ENCODE measurements around the gene CCDC66. TPM values are rescaled to one million over a fixed set of nuclear protein-coding genes. Genes with fewer than 3 reads are reported as not detected.
"Not testable (repeated sequence)": the region's sequence is repeated elsewhere in the genome, so short reads cannot be mapped to it uniquely, and the experiment has no call there.

Gene CCDC66
- 18.4 and 24.7 TPM in 2 replicates for total RNA-seq (2014; rRNA removed; shearing (Covaris generic))
- 4.7 and 7.1 TPM in 2 replicates for polyA plus RNA-seq (2015; cell fraction: cytosol; rRNA removed)
- polyA plus RNA-seq (2015; cell fraction: nucleus; rRNA removed): 94.7 and 122 TPM in 2 replicates

DNA sequence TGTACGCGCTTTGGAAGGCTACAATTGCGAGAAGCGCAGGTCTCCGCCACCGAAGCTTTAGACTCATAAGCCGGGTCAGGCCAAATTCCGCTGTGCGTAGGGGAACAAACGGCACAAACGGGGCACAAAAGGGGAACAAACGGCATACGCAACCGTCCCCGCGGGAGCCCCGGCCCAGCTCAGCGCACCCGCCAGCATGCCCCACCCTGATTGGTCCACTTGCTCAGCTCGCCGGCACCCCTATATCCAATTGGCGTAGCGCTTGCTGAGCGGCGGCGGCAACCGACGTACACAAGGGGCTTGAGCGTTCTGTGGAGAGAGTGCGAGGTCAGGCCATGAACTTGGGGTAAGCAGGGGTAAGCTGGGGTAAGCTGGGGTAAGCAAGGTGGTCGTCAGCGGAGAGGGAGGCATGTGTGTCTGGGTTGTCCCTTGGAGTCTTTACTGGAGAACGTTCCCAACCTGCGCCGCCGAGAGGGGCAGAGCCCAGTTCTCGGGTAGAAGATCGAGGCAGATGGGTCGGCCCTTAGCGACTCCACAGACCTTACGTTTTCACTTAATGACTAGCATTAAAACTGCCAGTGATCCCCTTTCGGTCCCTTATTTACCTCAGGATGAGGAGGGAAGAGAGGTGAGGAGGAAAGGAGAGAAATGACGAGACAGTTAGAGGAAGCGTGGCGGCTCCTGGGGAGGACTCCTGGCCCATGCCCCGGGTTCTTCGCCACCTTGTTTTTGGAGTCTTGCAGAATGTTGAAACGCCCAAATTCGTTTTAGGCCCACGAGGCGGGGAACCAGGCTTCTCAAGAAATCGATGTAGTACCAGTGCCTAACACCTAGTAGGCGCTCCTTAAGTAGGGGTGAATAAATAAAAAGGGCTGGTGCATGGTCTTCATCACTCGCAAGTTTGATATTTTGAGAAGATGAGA lies at the start of gene CCDC66:
Gene CCDC66, plus strand, starts transcription at position 268 of the 923 bp plus-strand sequence. Its CDS starts 68 bp downstream, at position 336.
- DNase-seq (ENCODE audit: low read depth, low spot score): peak; percentile 93
- in situ Hi-C loops (cut with HindIII; ENCODE audit: low pct_unique_long_range_greater_than_20kb, low sequenced_read_pairs): no loop called here

DNA sequence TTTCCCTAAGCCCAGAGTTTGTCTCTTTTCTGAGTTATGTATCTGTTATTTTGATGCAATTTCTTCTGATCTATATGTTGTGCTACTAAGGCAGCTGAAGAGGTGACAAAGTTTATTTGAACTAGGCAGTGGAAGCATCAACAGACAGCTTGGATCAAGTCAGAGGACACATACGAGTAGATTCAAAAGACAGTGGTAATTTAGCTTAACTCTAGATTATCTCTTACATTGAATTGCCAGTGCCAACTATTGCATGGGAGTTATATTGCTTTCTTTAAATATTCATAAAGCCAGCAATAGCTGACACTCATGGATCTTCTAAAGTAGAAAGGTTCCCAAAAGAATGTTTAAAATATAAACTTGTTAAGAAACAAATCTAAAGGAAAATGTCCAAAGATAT lies 37.3 kb upstream of the CCDC66 start:
- DNase-seq (ENCODE audit: low read depth, low spot score): no peak
- in situ Hi-C loops (cut with HindIII; ENCODE audit: low pct_unique_long_range_greater_than_20kb, low sequenced_read_pairs): no loop called here

DNA sequence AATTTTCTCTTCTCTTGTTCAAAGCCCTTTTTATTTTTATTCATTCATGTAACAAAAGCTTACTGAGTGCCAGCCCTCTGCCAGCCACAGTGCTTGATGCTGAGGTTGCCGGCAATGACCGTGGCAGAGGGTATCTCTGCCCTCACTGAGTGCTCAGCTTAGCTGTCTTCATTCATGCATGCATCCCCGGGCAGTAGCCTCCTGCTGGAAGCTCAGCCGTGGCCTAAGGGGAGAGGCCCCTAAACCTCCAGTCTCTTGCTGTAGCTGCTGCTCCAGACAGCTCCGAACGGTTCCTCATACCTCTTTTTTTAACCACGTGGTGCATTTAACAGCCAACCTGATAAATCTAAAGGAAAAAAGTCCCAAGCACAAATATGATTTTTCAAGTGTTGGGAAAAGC lies 34.6 kb upstream of the CCDC66 start:
- in situ Hi-C loops (cut with HindIII; ENCODE audit: low pct_unique_long_range_greater_than_20kb, low sequenced_read_pairs): no loop called here
- DNase-seq (ENCODE audit: low read depth, low spot score): no peak

DNA sequence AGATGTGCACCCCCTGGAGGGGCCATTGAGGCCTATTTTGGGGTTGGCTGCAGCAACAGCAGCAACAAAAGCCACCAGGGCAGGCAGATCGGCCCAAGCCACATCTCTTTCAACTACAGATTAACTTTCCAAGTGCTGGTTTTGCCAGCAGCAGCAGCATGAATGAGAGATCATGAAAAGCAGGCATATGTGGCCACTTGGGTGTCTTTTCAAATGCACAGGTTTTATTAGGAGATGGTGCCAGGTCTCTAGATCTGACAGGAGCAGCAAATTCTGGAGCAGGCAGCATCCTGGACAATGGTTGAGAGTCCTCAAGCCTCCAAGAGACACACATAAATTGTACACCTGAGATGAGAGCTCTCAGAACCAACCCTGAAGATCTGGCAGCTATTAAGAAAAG lies 31.7 kb upstream of the CCDC66 start:
- in situ Hi-C loops (cut with HindIII; ENCODE audit: low pct_unique_long_range_greater_than_20kb, low sequenced_read_pairs): no loop called here

DNA sequence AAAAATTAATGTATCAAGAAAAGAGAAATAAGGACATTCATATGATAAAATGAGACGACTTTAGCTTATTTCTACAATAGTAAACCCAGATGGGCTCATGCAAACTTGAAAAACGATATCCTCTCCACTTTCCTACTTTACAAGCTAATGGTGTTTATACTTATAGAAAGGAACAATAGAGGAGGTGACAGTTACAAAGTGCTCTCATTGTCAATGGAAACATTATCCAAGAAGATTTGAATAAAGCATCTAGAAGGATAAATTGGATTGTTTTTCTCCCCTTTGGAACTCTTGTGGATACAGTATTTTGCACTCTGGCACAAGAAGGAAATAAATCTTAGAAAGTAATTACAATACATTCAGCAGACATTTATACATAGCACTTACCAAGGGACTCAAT lies 20.2 kb upstream of the CCDC66 start:
- in situ Hi-C loops (cut with HindIII; ENCODE audit: low pct_unique_long_range_greater_than_20kb, low sequenced_read_pairs): no loop called here
- no peak for DNase-seq (ENCODE audit: low read depth, low spot score)

More for the DNA sequence above, 31.7 kb upstream of the CCDC66 start:
- DNase-seq (ENCODE audit: low read depth, low spot score): no peak

- peak; percentile 34 for DNase-seq (ENCODE audit: low read depth, low spot score)
- in situ Hi-C loops (cut with HindIII; ENCODE audit: low pct_unique_long_range_greater_than_20kb, low sequenced_read_pairs): no loop called here
Measured at GRCh38 chr3:56547486-56547885, 9.5 kb upstream of the CCDC66 start.

GRCh38 chr3:56557831-56558170 lies 826 bp downstream of the CCDC66 start:
- no peak for DNase-seq (ENCODE audit: low read depth, low spot score)
- in situ Hi-C loops (cut with HindIII; ENCODE audit: low pct_unique_long_range_greater_than_20kb, low sequenced_read_pairs): no loop called here

GRCh38 chr3:56573501-56573900 lies 16.5 kb downstream of the CCDC66 start:
- DNase-seq (ENCODE audit: low read depth, low spot score): no peak
- in situ Hi-C loops (cut with HindIII; ENCODE audit: low pct_unique_long_range_greater_than_20kb, low sequenced_read_pairs): no loop called here

DNA sequence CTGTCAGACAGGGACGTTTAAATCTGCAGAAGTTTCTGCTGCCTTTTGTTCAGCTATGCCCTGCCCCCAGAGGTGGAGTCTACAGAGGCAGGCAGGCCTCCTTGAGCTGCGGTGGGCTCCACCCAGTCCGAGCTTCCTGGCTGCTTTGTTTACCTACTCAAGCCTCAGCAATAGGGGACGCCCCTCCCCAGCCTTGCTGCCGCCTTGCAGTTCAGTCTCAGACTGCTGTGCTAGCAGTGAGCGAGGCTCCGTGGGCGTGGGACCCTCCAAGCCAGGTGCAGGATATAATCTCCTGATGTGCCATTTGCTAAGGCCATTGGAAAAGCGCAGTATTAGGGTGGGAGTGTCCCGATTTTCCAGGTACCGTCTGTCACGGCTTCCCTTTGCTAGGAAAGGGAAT lies 25.0 kb downstream of the CCDC66 start:
- DNase-seq (ENCODE audit: low read depth, low spot score); in situ Hi-C loops (cut with HindIII; ENCODE audit: low pct_unique_long_range_greater_than_20kb, low sequenced_read_pairs): not testable (repeated sequence)

- DNase-seq (ENCODE audit: low read depth, low spot score): not testable (repeated sequence)
Measured at GRCh38 chr3:56584275-56584674, 27.3 kb downstream of the CCDC66 start.

GRCh38 chr3:56590814-56591213 lies 33.8 kb downstream of the CCDC66 start:
- in situ Hi-C loops (cut with HindIII; ENCODE audit: low pct_unique_long_range_greater_than_20kb, low sequenced_read_pairs): no loop called here

More at GRCh38 chr3:56584275-56584674, 27.3 kb downstream of the CCDC66 start:
- in situ Hi-C loops (cut with HindIII; ENCODE audit: low pct_unique_long_range_greater_than_20kb, low sequenced_read_pairs): not testable (repeated sequence)

DNA sequence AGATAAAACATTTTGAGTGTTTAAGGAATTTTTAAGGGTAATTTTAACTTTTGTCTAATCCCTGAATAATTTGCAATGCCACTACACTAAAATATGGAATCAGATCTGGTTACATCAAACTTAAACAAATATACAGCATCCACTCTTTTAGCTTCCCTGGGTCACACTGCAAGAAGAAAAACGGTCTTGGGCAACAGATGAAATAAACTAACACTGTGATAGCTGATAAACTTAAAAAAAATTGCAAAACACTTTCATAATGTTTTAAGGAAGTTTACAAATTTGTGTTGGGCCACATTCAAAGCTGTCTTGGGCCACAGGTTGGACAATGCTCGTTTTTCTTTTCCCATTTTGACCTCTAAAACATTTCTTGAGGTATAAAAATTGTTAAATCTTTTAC lies 34.3 kb downstream of the CCDC66 start:
- no peak for DNase-seq (ENCODE audit: low read depth, low spot score)
- in situ Hi-C loops (cut with HindIII; ENCODE audit: low pct_unique_long_range_greater_than_20kb, low sequenced_read_pairs): no loop called here

More at GRCh38 chr3:56590814-56591213, 33.8 kb downstream of the CCDC66 start:
- DNase-seq (ENCODE audit: low read depth, low spot score): no peak

DNA sequence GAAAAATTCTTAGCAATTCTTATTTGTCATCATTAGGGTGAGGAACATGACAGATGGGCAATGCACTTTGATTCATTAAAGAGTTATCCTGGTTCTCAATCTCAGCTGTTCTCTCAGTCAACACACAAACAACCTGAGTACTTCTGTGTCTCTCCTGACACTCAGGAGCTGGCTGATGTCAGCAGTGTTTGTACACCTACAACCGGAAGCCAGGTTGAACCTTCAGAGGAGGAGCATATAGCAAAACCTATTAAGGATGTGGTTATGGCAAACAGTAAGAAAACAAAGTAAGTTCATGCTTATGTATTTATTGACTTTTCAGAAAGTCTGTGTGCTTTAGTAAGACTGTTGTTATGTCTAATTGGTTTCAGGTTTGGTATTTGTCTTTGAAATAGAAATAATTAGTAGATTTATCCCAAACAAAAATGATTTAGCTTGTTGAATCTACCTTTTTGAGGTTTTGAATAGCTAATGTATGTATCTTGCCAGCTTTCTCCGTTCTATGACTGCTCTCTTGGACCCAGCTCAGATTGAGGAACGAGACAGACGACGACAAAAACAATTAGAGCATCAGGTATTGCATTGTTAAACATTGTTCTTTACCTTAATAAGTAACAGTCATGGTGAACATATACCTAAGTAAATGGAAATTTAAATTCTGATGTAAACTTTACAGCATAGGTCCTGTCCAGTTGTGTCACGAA lies 36.6 kb downstream of the CCDC66 start:
- no peak for DNase-seq (ENCODE audit: low read depth, low spot score)
- in situ Hi-C loops (cut with HindIII; ENCODE audit: low pct_unique_long_range_greater_than_20kb, low sequenced_read_pairs): no loop called here

- in situ Hi-C loops (cut with HindIII; ENCODE audit: low pct_unique_long_range_greater_than_20kb, low sequenced_read_pairs): no loop called here
Measured at GRCh38 chr3:56595975-56596840, 39.2 kb downstream of the CCDC66 start.

GRCh38 chr3:56608479-56608878 lies 51.5 kb downstream of the CCDC66 start:
- in situ Hi-C loops (cut with HindIII; ENCODE audit: low pct_unique_long_range_greater_than_20kb, low sequenced_read_pairs); DNase-seq (ENCODE audit: low read depth, low spot score): not testable (repeated sequence)

More at GRCh38 chr3:56595975-56596840, 39.2 kb downstream of the CCDC66 start:
- no peak for DNase-seq (ENCODE audit: low read depth, low spot score)

DNA sequence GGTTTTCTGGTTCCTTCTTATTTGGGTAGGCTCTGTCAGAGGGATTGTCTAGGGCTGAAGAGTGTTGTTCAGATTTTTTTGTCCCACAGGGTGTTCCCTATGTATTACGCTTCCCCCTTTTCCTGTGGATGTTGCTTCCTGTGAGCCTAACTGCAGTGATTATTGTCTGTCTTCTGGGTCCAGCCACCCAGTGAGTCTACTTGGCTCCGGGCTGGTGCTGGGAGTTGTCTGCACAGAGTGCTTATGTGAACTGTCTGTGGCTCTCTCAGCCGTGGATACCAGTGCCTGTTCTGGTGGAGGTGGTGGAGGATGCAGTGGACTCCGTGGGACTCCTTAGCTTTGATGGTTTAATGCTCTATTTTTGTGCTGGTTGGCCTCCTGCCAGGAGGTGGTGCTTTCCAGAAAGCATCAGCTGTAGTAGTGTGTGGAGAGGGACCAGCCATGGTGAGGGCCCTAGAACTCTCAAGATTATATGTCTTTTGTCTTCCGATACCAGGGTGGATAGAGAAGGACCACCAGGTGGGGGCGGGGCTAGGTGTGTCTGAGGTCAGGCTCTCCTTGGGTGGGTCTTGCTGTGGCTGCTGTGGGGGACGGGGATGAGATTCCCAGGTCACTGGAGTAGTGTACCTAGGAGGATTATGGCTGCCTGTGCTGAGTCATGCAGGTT lies 53.8 kb downstream of the CCDC66 start:
- DNase-seq (ENCODE audit: low read depth, low spot score): no peak
- in situ Hi-C loops (cut with HindIII; ENCODE audit: low pct_unique_long_range_greater_than_20kb, low sequenced_read_pairs): no loop called here

DNA sequence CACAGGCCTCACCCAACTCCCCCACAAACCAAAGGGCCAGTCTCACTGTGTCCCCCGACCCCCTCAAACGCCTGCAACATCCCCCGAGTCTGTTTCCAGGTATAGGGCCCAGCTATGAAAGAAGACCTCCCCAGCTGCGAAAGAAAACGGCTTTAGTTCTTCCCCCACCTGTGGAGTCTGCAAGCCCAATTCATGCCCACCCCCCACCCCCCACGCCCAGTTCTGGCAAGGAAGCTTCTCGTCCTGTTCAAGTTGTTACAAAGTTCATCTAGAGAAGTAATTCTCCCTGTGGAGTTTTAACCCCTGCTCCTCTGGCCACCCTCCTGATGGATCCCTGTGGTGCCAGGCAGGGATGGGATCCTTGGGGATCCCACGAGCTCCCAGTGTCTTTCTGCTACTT lies 54.4 kb downstream of the CCDC66 start:
- DNase-seq (ENCODE audit: low read depth, low spot score): no peak
- in situ Hi-C loops (cut with HindIII; ENCODE audit: low pct_unique_long_range_greater_than_20kb, low sequenced_read_pairs): no loop called here
